Neuronal stem cell (in vitro differentiated cells): ENCODE results near the gene MSX1.

Experiments used
- DNase-seq: peaks from one replicate; pipeline ENCODE4 v3.0.0-alpha.2; 2013; ENCODE audit warnings: low spot score
- H2AFZ ChIP-seq: one replicate; pipeline ENCODE4 v1.6.1; 2013; ENCODE audit warnings: mild to moderate bottlenecking, low read length, inconsistent platforms
- H2AK5ac ChIP-seq: 2 replicates; pipeline ENCODE4 v1.6.1; 2013; ENCODE audit warnings: low read depth, mild to moderate bottlenecking, inconsistent platforms, low read length, moderate library complexity, mixed read lengths
- H2BK120ac ChIP-seq: 2 replicates; pipeline ENCODE4 v1.6.1; 2013; ENCODE audit warnings: low read depth, mild to moderate bottlenecking, inconsistent platforms, low read length, moderate library complexity, mixed read lengths
- H2BK12ac ChIP-seq: one replicate; pipeline ENCODE4 v1.6.1; 2013; ENCODE audit warnings: low read length, inconsistent platforms
- H2BK15ac ChIP-seq: 2 replicates; pipeline ENCODE4 v1.6.1; 2013; ENCODE audit warnings: mild to moderate bottlenecking, low read length, inconsistent platforms, mixed read lengths
- H2BK5ac ChIP-seq: one replicate; pipeline ENCODE4 v1.6.1; 2013; ENCODE audit warnings: inconsistent platforms, mild to moderate bottlenecking, low read length, moderate library complexity
- H3K14ac ChIP-seq: one replicate; pipeline ENCODE4 v1.6.1; 2013; ENCODE audit warnings: low read length, inconsistent platforms
- H3K18ac ChIP-seq: 2 replicates; pipeline ENCODE4 v1.6.1; 2013; ENCODE audit warnings: low read length, inconsistent platforms
- H3K23ac ChIP-seq: 2 replicates; pipeline ENCODE4 v1.6.1; 2013; ENCODE audit warnings: low read depth, mild to moderate bottlenecking, mixed read lengths, low read length, inconsistent platforms; ENCODE audit not compliant: poor library complexity
- H3K27ac ChIP-seq: replicated peaks from 3 replicates; pipeline ENCODE4 v1.5.1; 2013; ENCODE audit warnings: low read length, inconsistent platforms
- H3K27me3 ChIP-seq, 3 experiments: 2 replicates each; pipeline ENCODE4 v1.6.1; 2013; ENCODE audit warnings: low read length in 3 of 3, mild to moderate bottlenecking in 2 of 3, inconsistent platforms in 1 of 3, low read depth in 1 of 3, mixed read lengths in 1 of 3, moderate library complexity in 1 of 3; ENCODE audit not compliant: control insufficient read depth in 3 of 3, insufficient read depth in 3 of 3
- H3K36me3 ChIP-seq, 2 donors: replicated peaks in 1 of 2; 2 replicates each; pipeline ENCODE4 v1.6.1; 2013; ENCODE audit warnings: low read length in 2 of 2; ENCODE audit not compliant: control insufficient read depth in 2 of 2, insufficient read depth in 2 of 2
- H3K4ac ChIP-seq: 2 replicates; pipeline ENCODE4 v1.6.1; 2013; ENCODE audit warnings: inconsistent platforms, mild to moderate bottlenecking, low read length, moderate library complexity
- H3K4me1 ChIP-seq, 2 donors: 1 replicate in 1 of 2; 2 replicates in 1 of 2; pipeline ENCODE4 v1.6.1; 2013; ENCODE audit warnings: low read length in 2 of 2, low read depth in 1 of 2; ENCODE audit not compliant: control insufficient read depth in 2 of 2, insufficient read depth in 1 of 2
- H3K4me2 ChIP-seq: one replicate; pipeline ENCODE4 v1.6.1; 2013; ENCODE audit warnings: mild to moderate bottlenecking, low read length, inconsistent platforms; ENCODE audit not compliant: insufficient read depth, poor library complexity, severe bottlenecking
- H3K4me3 ChIP-seq, 2 donors: 2 replicates each; pipeline ENCODE4 v1.5.1; 2013; ENCODE audit warnings: low read length in 2 of 2, mild to moderate bottlenecking in 2 of 2, inconsistent platforms in 1 of 2, moderate library complexity in 1 of 2
- H3K79me1 ChIP-seq: one replicate; pipeline ENCODE4 v1.6.1; 2013; ENCODE audit warnings: low read depth, mild to moderate bottlenecking, inconsistent platforms, low read length, moderate library complexity
- H3K9ac ChIP-seq: one replicate; pipeline ENCODE4 v1.6.1; 2013; ENCODE audit warnings: mild to moderate bottlenecking, low read depth, low read length, inconsistent platforms; ENCODE audit not compliant: poor library complexity
- H3K9me3 ChIP-seq, 2 donors: replicated peaks in 1 of 2; 2 replicates each; pipeline versions ENCODE3 to v1.6.1; 2013; ENCODE audit warnings: low read length in 2 of 2, mild to moderate bottlenecking in 2 of 2, inconsistent platforms in 1 of 2, low read depth in 1 of 2, mixed read lengths in 1 of 2, moderate library complexity in 1 of 2; ENCODE audit not compliant: control insufficient read depth in 2 of 2, insufficient read depth in 1 of 2
- H4K8ac ChIP-seq: one replicate; pipeline ENCODE4 v1.6.1; 2013; ENCODE audit warnings: low read depth, mild to moderate bottlenecking, inconsistent platforms, low read length, moderate library complexity
- H4K91ac ChIP-seq: one replicate; pipeline ENCODE4 v1.6.1; 2013; ENCODE audit warnings: low read length, low read depth, mild to moderate bottlenecking, inconsistent platforms; ENCODE audit not compliant: poor library complexity
- WGBS, 2 donors: extraction: QIAGEN DNeasy Blood & Tissue Kit; methylation state at CpG; one replicate each; pipeline ENCODE4 v1.1.7; 2013; ENCODE audit warnings: missing lambda C conversion rate in 2 of 2, mixed read lengths in 1 of 2; ENCODE audit not compliant: insufficient read length in 2 of 2, insufficient replicate concordance in 1 of 2; ENCODE audit errors: extremely low coverage in 2 of 2; 5-methylcytosine and 5-hydroxymethylcytosine counted together

MSX1 gene

DNA sequence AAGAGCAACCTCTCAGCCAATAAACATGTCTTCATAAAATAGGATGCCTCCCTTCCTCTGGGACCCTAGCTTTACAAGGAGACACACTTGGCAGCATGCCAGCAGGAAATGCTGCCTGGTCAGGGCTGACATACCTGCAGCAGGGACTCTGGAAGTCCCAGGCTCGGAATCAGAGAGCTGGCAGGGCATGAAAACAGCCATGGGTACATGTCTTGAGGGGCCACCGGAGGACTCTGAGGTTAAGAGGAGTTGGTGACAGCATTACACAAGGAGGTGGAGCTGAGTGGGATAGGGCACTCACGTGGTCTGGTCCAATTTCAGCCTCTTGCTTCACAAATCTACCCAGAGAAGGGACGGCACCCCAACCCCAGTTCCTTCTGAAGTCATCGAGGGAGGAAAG, 15.7 kb downstream of the MSX1 start:
- no peak overlapping the region for H4K91ac ChIP-seq
- no peak overlapping the region for H3K23ac ChIP-seq
- no peak overlapping the region for H3K27ac ChIP-seq
- H3K27me3 ChIP-seq, result peaks cover 23 to 76% (median 55%) of the 10 kb centered on the region in 3 experiments
- H2BK15ac ChIP-seq, result no peak overlapping the region
- H2BK12ac ChIP-seq, result no peak overlapping the region
- no peak overlapping the region for H2AFZ ChIP-seq
- H3K79me1 ChIP-seq, result no peaks in the 10 kb centered on the region
- H3K9me3 ChIP-seq, result no peaks in the 10 kb centered on the region
- H3K9ac ChIP-seq, result no peak overlapping the region
- H2AK5ac ChIP-seq, result no peak overlapping the region
- no peak overlapping the region for H4K8ac ChIP-seq
- no peak overlapping the region for H3K18ac ChIP-seq
- no peak overlapping the region for H3K4me3 ChIP-seq
- WGBS, 2 donors, result no CpG with 5 or more reads among the region's 5 CpGs
- no peak overlapping the region for H3K4me2 ChIP-seq
- H3K36me3 ChIP-seq, result no peaks in the 10 kb centered on the region
- peaks cover 0 to 9% of the 10 kb centered on the region in 2 donors for H3K4me1 ChIP-seq
- no peak overlapping the region for H3K4ac ChIP-seq
- H2BK5ac ChIP-seq, result no peak overlapping the region
- DNase-seq, result no peak
- H2BK120ac ChIP-seq, result no peak overlapping the region
- H3K14ac ChIP-seq, result no peak overlapping the region

DNA sequence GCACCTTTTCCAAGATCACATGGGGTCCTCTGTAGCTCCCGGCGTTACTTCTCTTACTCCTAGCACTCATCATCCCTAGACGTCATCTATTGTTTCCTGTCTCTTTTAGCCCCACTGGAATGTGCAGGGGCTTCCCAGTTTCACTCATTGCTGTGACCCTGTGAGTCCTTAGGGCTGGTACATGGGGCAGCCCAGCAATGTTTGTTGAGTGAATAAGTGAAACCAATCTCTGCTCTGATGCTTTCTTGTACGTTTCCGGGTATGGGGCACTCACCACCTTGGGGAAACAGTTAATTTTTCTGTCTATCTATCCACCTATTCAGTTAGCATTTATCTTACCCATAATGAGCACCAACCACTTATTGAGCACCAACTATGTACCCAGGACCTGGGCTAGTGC, 16.1 kb downstream of the MSX1 start:
- no peak overlapping the region for H4K8ac ChIP-seq
- H3K9ac ChIP-seq, result no peak overlapping the region
- no peak for DNase-seq
- H3K4me1 ChIP-seq, result peaks cover 0 to 9% of the 10 kb centered on the region in 2 donors
- H2BK120ac ChIP-seq, result no peak overlapping the region
- no peaks in the 10 kb centered on the region for H3K79me1 ChIP-seq
- no peak overlapping the region for H3K4me3 ChIP-seq
- no peak overlapping the region for H3K18ac ChIP-seq
- no peak overlapping the region for H3K4ac ChIP-seq
- H3K14ac ChIP-seq, result no peak overlapping the region
- no peak overlapping the region for H2AFZ ChIP-seq
- no peak overlapping the region for H2AK5ac ChIP-seq
- H3K27ac ChIP-seq, result no peak overlapping the region
- H3K36me3 ChIP-seq, result no peaks in the 10 kb centered on the region
- H2BK12ac ChIP-seq, result no peak overlapping the region
- H2BK5ac ChIP-seq, result no peak overlapping the region
- H2BK15ac ChIP-seq, result no peak overlapping the region
- H4K91ac ChIP-seq, result no peak overlapping the region
- H3K4me2 ChIP-seq, result no peak overlapping the region
- WGBS, 2 donors, result no CpG with 5 or more reads among the region's 5 CpGs
- peaks cover 21 to 72% (median 50%) of the 10 kb centered on the region in 3 experiments for H3K27me3 ChIP-seq
- H3K9me3 ChIP-seq, result no peaks in the 10 kb centered on the region
- no peak overlapping the region for H3K23ac ChIP-seq

DNA sequence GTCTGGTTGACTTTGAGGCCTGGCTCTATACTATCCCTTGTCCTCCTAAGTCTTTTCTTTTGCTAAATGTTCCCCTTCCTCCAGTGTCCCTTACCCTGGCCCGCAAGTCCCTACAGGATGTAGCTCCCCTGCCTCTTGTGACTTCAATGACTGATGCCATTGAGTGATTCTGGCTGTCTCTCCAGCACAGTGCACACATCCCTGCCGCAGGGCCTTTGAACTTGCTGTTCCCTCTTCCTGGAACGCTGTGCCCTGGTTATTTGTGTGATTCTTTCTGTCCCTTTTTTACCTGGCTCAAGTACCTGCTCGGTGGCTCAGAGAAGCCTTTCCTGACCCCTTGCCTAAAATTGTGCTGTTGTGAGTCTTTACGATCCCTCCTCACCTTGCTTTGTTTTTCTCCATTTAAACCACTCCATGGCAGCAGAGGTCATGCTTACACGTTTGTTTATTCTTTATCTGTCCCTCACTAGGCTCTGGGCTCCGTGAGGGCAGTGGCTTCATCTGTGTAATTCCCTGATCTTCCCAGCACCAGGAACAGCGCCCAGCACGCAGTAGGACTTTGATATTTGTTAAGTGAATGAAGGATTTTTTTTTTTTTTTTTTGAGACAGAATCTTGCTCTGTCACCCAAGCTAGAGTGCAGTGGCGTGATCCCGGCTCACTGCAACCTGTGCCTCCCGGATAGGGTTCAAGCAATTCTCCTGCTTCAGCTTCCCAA, 17.6 kb downstream of the MSX1 start:
- H4K8ac ChIP-seq, result no peak overlapping the region
- H3K4ac ChIP-seq, result no peak overlapping the region
- no peak overlapping the region for H2BK5ac ChIP-seq
- no peak overlapping the region for H3K23ac ChIP-seq
- no peak overlapping the region for H3K9ac ChIP-seq
- no peaks in the 10 kb centered on the region for H3K36me3 ChIP-seq
- H3K4me3 ChIP-seq, result no peak overlapping the region
- H2BK12ac ChIP-seq, result no peak overlapping the region
- no peak overlapping the region for H2AFZ ChIP-seq
- H3K4me1 ChIP-seq, result peaks cover 0 to 4% of the 10 kb centered on the region in 2 donors
- no peak overlapping the region for H2BK15ac ChIP-seq
- DNase-seq, result no peak
- H2BK120ac ChIP-seq, result no peak overlapping the region
- no peak overlapping the region for H3K4me2 ChIP-seq
- H3K27ac ChIP-seq, result no peak overlapping the region
- H3K18ac ChIP-seq, result no peak overlapping the region
- peaks cover 7 to 67% (median 35%) of the 10 kb centered on the region in 3 experiments for H3K27me3 ChIP-seq
- no peak overlapping the region for H4K91ac ChIP-seq
- H3K9me3 ChIP-seq, result no peaks in the 10 kb centered on the region
- H2AK5ac ChIP-seq, result no peak overlapping the region
- no peak overlapping the region for H3K14ac ChIP-seq
- no CpG with 5 or more reads among the region's 12 CpGs for WGBS, 2 donors
- no peaks in the 10 kb centered on the region for H3K79me1 ChIP-seq

DNA sequence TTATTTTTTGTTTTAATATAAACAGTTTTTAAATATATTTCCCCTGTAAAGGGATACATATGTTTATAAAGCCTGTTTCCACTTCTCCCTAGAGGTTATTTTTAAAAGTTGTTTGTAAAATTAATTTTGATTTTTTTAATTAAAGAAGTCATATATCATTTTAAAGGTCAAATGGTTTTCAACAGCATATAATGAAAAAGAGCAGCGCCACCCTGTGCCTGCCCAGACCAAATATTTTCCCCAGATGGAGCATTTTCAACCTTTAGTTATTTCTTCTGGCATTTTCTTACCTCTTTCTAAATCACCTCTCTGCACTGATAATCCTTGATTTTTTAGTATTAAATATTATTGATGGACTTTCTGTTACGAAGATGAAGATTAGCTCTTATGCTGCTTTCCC, 21.0 kb downstream of the MSX1 start:
- Histone ChIP-seq H3K18ac (no peak overlapping the region), H2BK15ac (no peak overlapping the region), H2AFZ (no peak overlapping the region), H4K91ac (no peak overlapping the region), H3K9me3 (no peaks in the 10 kb centered on the region), H3K14ac (no peak overlapping the region), H4K8ac (no peak overlapping the region), H2BK120ac (no peak overlapping the region), H2BK5ac (no peak overlapping the region), H2BK12ac (no peak overlapping the region), H3K36me3 (no peaks in the 10 kb centered on the region), H3K4me1 (peaks cover 0 to 1% of the 10 kb centered on the region in 2 donors), H2AK5ac (no peak overlapping the region), H3K9ac (no peak overlapping the region), H3K4ac (no peak overlapping the region), H3K4me2 (no peak overlapping the region), H3K23ac (no peak overlapping the region), H3K79me1 (no peaks in the 10 kb centered on the region), H3K27ac (no peak overlapping the region), H3K4me3 (no peak overlapping the region), H3K27me3 (peaks cover 0 to 36% (median 4%) of the 10 kb centered on the region in 3 experiments)
- no CpG with 5 or more reads among the region's 2 CpGs for WGBS, 2 donors
- no peak for DNase-seq
